ENCODE data around the gene SREK1.

GRCh38 chr5:66161356-66161755 lies 17.3 kb downstream of the SREK1 start:
- TF ChIP-seq POLR2AphosphoS5 (IDR thresholded peaks at IDR 0.05; ENCODE audit: borderline replicate concordance, low read depth, low read length) (no peak), EZH2 (IDR thresholded peaks at IDR 0.05) (no peak), FOXP2 (optimal IDR thresholded peaks at IDR 0.05; ENCODE audit: control extremely low read depth, extremely low read length, insufficient read depth) (no peak)

Measured in SK-N-MC (cell line).